IPS-NIHi11 (cell line): ENCODE measurements around the gene LAMB3.

Source experiments
- DNase-seq: peaks from one replicate; pipeline ENCODE4 v3.0.0; 2012; ENCODE audit warnings: mixed read lengths, low spot score

Gene LAMB3

DNA sequence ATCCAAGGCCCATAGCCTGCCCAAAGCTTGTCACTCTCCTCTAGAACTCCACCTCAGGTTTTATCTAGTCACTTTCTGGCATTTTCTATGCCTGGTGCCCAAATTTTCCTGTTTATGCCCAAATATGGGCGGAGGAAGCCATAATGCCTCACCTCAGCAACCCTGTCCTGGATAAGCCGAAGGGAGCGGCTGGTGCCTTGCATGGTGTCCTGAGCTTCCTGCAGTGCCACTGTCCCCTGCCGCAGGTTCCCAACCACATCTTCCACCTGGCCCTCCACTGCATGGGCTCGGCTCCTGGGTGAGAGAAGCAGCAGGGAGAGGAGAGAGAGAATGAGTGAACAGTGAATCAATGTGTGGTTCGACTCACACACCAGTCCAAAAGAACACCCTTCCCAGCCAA, 34.5 kb downstream of the LAMB3 start:
- no peak for DNase-seq

DNA sequence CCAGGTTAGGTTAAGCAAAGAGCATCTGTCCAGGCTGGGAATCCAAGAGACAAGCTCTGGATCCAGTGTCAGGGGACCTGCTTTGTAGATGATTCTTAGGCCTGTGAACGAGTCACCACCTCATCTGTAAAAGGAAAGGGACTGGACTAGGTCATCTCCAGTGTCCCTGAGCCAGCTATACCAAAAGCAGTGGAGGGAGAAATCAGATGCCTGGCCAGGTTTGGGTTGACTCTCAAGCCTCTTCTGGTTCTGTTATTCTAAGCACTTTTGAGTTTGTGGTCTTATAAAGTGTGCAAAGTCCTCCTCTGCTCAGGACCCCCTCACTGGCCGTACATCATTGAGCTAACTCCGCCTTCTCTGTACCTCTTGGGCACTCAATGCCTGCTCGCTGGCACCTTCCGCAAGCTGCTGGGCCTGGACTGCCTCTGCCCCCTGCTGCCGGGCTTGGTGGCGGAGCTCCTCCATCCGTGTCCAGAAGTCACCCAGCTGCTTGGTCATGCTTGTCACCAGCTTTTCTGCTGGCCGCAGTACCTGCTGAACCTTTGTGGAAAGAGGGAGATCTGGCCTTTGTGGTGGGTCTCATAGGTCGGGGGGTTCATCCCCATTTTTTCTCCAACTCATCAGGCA, 35.1 kb downstream of the LAMB3 start:
- DNase-seq: no peak

GRCh38 chr1:209616366-209617046, 35.7 kb downstream of the LAMB3 start:
- DNase-seq: no peak

- no peak for DNase-seq
These were observed 37.3 kb downstream of the LAMB3 start for GRCh38 chr1:209614906-209615305.

- no peak for DNase-seq
These were observed 38.1 kb downstream of the LAMB3 start for GRCh38 chr1:209614151-209614420.

DNA sequence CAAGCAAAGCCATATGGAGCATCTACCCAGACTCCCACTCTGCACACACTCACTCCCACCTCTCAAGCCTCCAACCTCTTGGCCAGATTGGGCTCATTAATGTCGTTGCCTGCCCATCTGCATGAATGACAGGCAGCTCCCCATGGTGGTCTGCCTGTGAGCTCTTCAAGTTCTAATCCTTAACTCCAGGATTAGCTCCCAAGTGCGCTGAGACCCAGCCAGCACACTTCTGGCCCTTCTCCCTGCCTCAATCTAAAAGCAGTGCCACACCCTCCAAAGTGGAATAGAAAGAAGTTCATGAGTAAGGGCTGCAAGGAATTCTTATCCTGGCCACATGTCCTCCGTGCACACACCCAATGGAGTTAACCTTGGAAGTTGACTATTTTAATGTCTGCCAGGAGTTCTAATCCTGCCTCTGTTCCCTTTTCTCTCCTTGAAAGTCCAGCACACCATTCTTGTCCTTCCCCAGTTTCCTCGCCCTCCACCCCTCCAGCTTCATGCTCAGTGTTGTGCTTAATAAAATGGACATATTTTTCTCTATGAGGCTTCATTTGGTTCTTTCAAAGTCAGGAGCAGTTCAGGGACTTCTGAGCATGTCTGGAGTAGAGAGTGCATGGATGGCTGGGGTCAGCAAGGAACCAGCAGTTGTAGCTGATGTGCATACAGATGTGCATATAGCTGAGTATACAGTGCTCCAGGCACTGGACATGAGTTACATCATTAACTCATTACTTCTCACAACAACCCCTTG, 38.6 kb downstream of the LAMB3 start:
- no peak for DNase-seq

- DNase-seq: no peak
These were observed 39.4 kb downstream of the LAMB3 start for GRCh38 chr1:209612646-209613399.

GRCh38 chr1:209611771-209612570, 40.3 kb downstream of the LAMB3 start:
- peak; percentile 49 for DNase-seq

GRCh38 chr1:209610631-209610905, 41.7 kb downstream of the LAMB3 start:
- DNase-seq: no peak

DNA sequence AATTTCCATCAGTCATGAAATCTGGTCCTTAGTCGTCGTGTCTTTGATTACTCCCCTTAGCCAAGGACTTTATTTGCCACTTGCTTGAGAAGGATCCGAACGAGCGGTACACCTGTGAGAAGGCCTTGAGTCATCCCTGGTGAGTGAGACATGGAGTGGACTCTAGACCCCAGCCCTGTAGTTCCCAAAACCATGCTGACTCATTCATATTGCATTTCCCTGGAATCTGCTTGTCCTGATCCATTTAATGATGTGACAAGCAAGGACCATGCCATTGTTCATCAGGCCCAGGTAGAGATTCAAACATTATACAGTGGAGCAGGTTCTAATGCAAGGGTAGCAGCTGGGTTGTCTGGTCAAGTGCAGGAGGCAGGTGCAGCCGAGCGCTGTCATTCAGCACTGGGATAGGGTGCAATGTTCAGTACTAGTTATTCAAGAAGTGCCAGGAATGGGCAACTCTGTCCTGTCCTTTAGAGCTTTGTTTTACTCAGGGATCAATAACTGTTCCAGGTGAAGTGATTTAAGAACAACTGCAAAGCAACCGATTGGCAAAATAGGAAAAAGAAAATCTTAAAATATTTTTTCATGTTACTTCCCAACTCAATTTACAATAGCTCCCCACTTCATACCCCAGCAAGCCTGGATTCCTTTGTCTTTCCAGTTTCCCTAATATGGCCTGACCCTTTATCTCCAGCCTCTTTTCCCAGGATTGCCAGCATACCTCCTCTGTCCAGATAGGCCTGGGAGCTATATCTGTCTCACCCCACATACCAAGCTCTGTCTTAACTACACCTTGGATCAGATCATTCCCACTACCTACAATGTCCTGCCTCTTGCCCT, 42.2 kb downstream of the LAMB3 start:
- no peak for DNase-seq

- DNase-seq: no peak
These were observed 43.0 kb downstream of the LAMB3 start for GRCh38 chr1:209609041-209609790.

DNA sequence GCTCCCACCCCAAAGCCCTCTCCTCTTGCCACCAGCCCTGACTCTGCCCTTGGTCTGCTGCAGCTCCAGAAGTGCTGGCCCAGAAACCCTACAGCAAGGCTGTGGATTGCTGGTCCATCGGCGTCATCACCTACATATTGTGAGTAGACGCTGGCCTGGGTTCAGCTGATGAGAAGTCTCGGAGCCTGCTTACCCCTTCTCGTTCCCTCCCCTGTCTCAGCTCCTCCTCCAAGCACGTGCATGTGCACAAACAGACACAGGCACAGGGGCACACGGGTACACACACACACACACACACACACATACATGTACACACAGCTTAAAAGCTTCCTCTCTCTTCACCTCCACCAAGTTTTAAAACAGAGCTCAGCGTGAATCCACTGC, 44.4 kb downstream of the LAMB3 start:
- DNase-seq: no peak

GRCh38 chr1:209607102-209607794, 45.0 kb downstream of the LAMB3 start:
- no peak for DNase-seq

- DNase-seq: no peak
These were observed 48.3 kb downstream of the LAMB3 start for GRCh38 chr1:209603877-209604276.

- peak; percentile 55 for DNase-seq
These were observed 50.2 kb downstream of the LAMB3 start for GRCh38 chr1:209601809-209602657.

GRCh38 chr1:209600541-209600940, 51.7 kb downstream of the LAMB3 start:
- DNase-seq: no peak

GRCh38 chr1:209598227-209598626, 54.0 kb downstream of the LAMB3 start:
- no peak for DNase-seq

DNA sequence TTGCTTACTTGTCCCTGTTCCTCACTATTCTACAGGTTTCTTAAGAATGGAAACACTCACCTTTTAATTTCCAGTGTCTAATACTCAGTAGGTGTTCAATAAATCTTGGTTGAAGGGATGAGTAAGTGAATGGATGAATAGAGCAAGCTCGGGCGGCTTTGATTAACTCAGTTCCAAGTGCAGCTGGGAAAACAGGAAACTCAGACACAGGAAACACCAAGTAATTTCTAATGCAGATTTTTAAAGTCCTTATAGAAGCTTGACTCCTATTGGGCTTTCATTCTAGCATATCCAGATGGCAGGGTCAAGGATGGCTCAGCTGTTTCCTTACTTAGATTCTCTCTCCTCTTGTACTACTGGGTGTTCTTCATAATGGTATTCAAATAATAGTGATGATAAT, 54.7 kb downstream of the LAMB3 start:
- no peak for DNase-seq
